Parathyroid adenoma (tissue), 2 donors: Measurements from ENCODE around the gene CSAD.

Experiments
- H2AFZ ChIP-seq: fragments of 300-600 bp; sonication (generic); one replicate; pipeline ENCODE4 v1.7.0; 2017; ENCODE audit warnings: antibody characterized with exemption, mild to moderate bottlenecking
- H3K27ac ChIP-seq: fragments of 300-600 bp; sonication (generic); one replicate; pipeline ENCODE4 v1.7.0; 2017
- H3K27me3 ChIP-seq: fragments of 300-600 bp; sonication (generic); one replicate; pipeline ENCODE4 v1.7.0; 2017; ENCODE audit warnings: low read length; ENCODE audit not compliant: control insufficient read depth, insufficient read depth
- H3K36me3 ChIP-seq: fragments of 300-600 bp; sonication (generic); one replicate; pipeline ENCODE4 v1.7.0; 2017; ENCODE audit warnings: low read length; ENCODE audit not compliant: control insufficient read depth, insufficient read depth
- H3K4me1 ChIP-seq: fragments of 300-600 bp; sonication (generic); one replicate; pipeline ENCODE4 v1.7.0; 2017; ENCODE audit warnings: control low read depth
- H3K4me2 ChIP-seq: fragments of 300-600 bp; sonication (generic); one replicate; pipeline ENCODE4 v1.7.0; 2017; ENCODE audit warnings: low read length
- H3K4me3 ChIP-seq: fragments of 300-600 bp; sonication (generic); one replicate; pipeline ENCODE4 v1.7.0; 2017; ENCODE audit warnings: low read depth, low read length
- H3K79me2 ChIP-seq: fragments of 300-600 bp; sonication (generic); one replicate; pipeline ENCODE4 v1.7.0; 2017; ENCODE audit warnings: control low read depth
- H3K9ac ChIP-seq: fragments of 300-600 bp; sonication (generic); one replicate; pipeline ENCODE4 v1.7.0; 2017; ENCODE audit warnings: mild to moderate bottlenecking
- H3K9me3 ChIP-seq: fragments of 300-600 bp; sonication (generic); one replicate; pipeline ENCODE4 v1.7.0; 2017; ENCODE audit warnings: low read length; ENCODE audit not compliant: control insufficient read depth
- CTCF ChIP-seq: fragments of 300-600 bp; sonication (generic); IDR thresholded peaks from one replicate; pipeline ENCODE4 v1.7.0; 2017; ENCODE audit warnings: antibody characterized with exemption, mild to moderate bottlenecking
- donor health status: primary hyperparathyroidism.

Gene CSAD

GRCh38 chr12:53123578-53124351 lies 57.0 kb downstream of the CSAD start:
- H2AFZ ChIP-seq, result no peak overlapping the region
- H3K4me2 ChIP-seq, result no peak overlapping the region
- no peaks in the 10 kb centered on the region for H3K9me3 ChIP-seq
- no peaks in the 10 kb centered on the region for H3K27me3 ChIP-seq
- no peak overlapping the region for H3K27ac ChIP-seq
- H3K4me1 ChIP-seq, result no peaks in the 10 kb centered on the region
- H3K79me2 ChIP-seq, result no peaks in the 10 kb centered on the region
- H3K36me3 ChIP-seq, result no peaks in the 10 kb centered on the region
- no peak for TF ChIP-seq CTCF
- no peak overlapping the region for H3K9ac ChIP-seq
- H3K4me3 ChIP-seq, result no peak overlapping the region

GRCh38 chr12:53122961-53123468 lies 57.7 kb downstream of the CSAD start:
- Histone ChIP-seq H3K27ac (no peak overlapping the region), H3K4me1 (no peaks in the 10 kb centered on the region), H3K4me3 (no peak overlapping the region), H3K9me3 (no peaks in the 10 kb centered on the region), H3K4me2 (no peak overlapping the region), H3K9ac (no peak overlapping the region), H2AFZ (no peak overlapping the region), H3K79me2 (no peaks in the 10 kb centered on the region), H3K27me3 (no peaks in the 10 kb centered on the region), H3K36me3 (no peaks in the 10 kb centered on the region)
- TF ChIP-seq CTCF, result no peak

- no peak for TF ChIP-seq CTCF
- Histone ChIP-seq H3K27ac (no peak overlapping the region), H3K36me3 (no peaks in the 10 kb centered on the region), H3K9ac (no peak overlapping the region), H3K4me2 (no peak overlapping the region), H3K4me3 (no peak overlapping the region), H3K27me3 (no peaks in the 10 kb centered on the region), H3K9me3 (no peaks in the 10 kb centered on the region), H3K79me2 (no peaks in the 10 kb centered on the region), H2AFZ (no peak overlapping the region), H3K4me1 (no peaks in the 10 kb centered on the region)
Observed at GRCh38 chr12:53120685-53121525, 59.8 kb downstream of the CSAD start.

- Histone ChIP-seq H3K79me2 (no peaks in the 10 kb centered on the region), H3K9ac (no peak overlapping the region), H3K27ac (no peak overlapping the region), H2AFZ (no peak overlapping the region), H3K4me2 (no peak overlapping the region), H3K4me3 (no peak overlapping the region), H3K27me3 (no peaks in the 10 kb centered on the region), H3K36me3 (no peaks in the 10 kb centered on the region), H3K9me3 (no peaks in the 10 kb centered on the region), H3K4me1 (no peaks in the 10 kb centered on the region)
- TF ChIP-seq CTCF, result no peak
Observed at GRCh38 chr12:53118751-53119300, 61.9 kb downstream of the CSAD start.
